ENCODE results near the gene FBRSL1. TPM values are rescaled to one million over a fixed set of nuclear protein-coding genes. Genes with fewer than 3 reads are reported as not detected.

Gene FBRSL1
- total RNA-seq, 1 donor from 2014 or later, result 66.0 TPM

- no peak for TF ChIP-seq CTCF (IDR thresholded peaks at IDR 0.05; ENCODE audit: borderline replicate concordance)
- no peaks in the 10 kb centered on the region for H3K36me3 ChIP-seq
- no peak overlapping the region for H3K4me3 ChIP-seq
- H3K4me1 ChIP-seq, result no peaks in the 10 kb centered on the region
- no peaks in the 10 kb centered on the region for H3K9me3 ChIP-seq (replicated peaks)
- intact Hi-C loops (cut with micrococcal nuclease), result no loop called here
- DNase-seq, result no peak
- H3K27ac ChIP-seq (replicated peaks), result no peak overlapping the region
- peaks cover 32% of the 10 kb centered on the region for H3K27me3 ChIP-seq (ENCODE audit: low read depth)
These were observed 13.5 kb upstream of the FBRSL1 start for GRCh38 chr12:132476421-132476820.

- H3K4me1 ChIP-seq, result no peaks in the 10 kb centered on the region
- TF ChIP-seq CTCF (IDR thresholded peaks at IDR 0.05; ENCODE audit: borderline replicate concordance), result no peak
- H3K27me3 ChIP-seq (ENCODE audit: low read depth), result peaks cover 39% of the 10 kb centered on the region
- no peak overlapping the region for H3K27ac ChIP-seq (replicated peaks)
- no peaks in the 10 kb centered on the region for H3K36me3 ChIP-seq
- H3K9me3 ChIP-seq (replicated peaks), result no peaks in the 10 kb centered on the region
- DNase-seq, result no peak
- intact Hi-C loops (cut with micrococcal nuclease), result no loop called here
- H3K4me3 ChIP-seq, result no peak overlapping the region
These were observed 12.8 kb upstream of the FBRSL1 start for GRCh38 chr12:132477017-132477702.

- H3K27me3 ChIP-seq (ENCODE audit: low read depth), result peaks cover 46% of the 10 kb centered on the region
- H3K9me3 ChIP-seq (replicated peaks), result no peaks in the 10 kb centered on the region
- H3K4me3 ChIP-seq, result no peak overlapping the region
- intact Hi-C loops (cut with micrococcal nuclease), result no loop called here
- TF ChIP-seq CTCF (IDR thresholded peaks at IDR 0.05; ENCODE audit: borderline replicate concordance), result no peak
- H3K36me3 ChIP-seq, result no peaks in the 10 kb centered on the region
- DNase-seq, result no peak
- no peak overlapping the region for H3K27ac ChIP-seq (replicated peaks)
- no peaks in the 10 kb centered on the region for H3K4me1 ChIP-seq
These were observed 12.1 kb upstream of the FBRSL1 start for GRCh38 chr12:132477703-132478432.

GRCh38 chr12:132478433-132478803 lies 11.5 kb upstream of the FBRSL1 start:
- TF ChIP-seq CTCF (IDR thresholded peaks at IDR 0.05; ENCODE audit: borderline replicate concordance), result no peak
- no peak overlapping the region for H3K4me3 ChIP-seq
- H3K4me1 ChIP-seq, result no peaks in the 10 kb centered on the region
- no peak for DNase-seq
- no peak overlapping the region for H3K27ac ChIP-seq (replicated peaks)
- H3K27me3 ChIP-seq (ENCODE audit: low read depth), result peaks cover 50% of the 10 kb centered on the region
- intact Hi-C loops (cut with micrococcal nuclease), result no loop called here
- H3K36me3 ChIP-seq, result no peaks in the 10 kb centered on the region
- H3K9me3 ChIP-seq (replicated peaks), result no peaks in the 10 kb centered on the region

GRCh38 chr12:132478845-132479244 lies 11.1 kb upstream of the FBRSL1 start:
- DNase-seq, result no peak
- Histone ChIP-seq H3K27ac (replicated peaks) (no peak overlapping the region), H3K9me3 (replicated peaks) (no peaks in the 10 kb centered on the region), H3K4me1 (no peaks in the 10 kb centered on the region), H3K27me3 (ENCODE audit: low read depth) (peaks cover 50% of the 10 kb centered on the region), H3K36me3 (no peaks in the 10 kb centered on the region), H3K4me3 (no peak overlapping the region)
- intact Hi-C loops (cut with micrococcal nuclease), result no loop called here
- no peak for TF ChIP-seq CTCF (IDR thresholded peaks at IDR 0.05; ENCODE audit: borderline replicate concordance)

Data from left ventricle myocardium inferior (tissue), 1 donor.